ENCODE results near the gene PRIMA1. TPM values are rescaled to one million over a fixed set of nuclear protein-coding genes. Genes with fewer than 3 reads are reported as not detected.

Gene PRIMA1
- total RNA-seq, 1 donor from 2014 or later = 0.08 TPM

GRCh38 chr14:93733231-93733630 is 55.1 kb downstream of the PRIMA1 start:
- Mint-ChIP-seq H3K27me3 (ENCODE audit: unreplicated experiment) (peaks cover 9% of the 10 kb centered on the region), H3K9me3 (ENCODE audit: unreplicated experiment) (no peaks in the 10 kb centered on the region), H3K27ac (ENCODE audit: unreplicated experiment) (no peak overlapping the region), H3K4me3 (ENCODE audit: unreplicated experiment) (no peak overlapping the region), H3K4me1 (ENCODE audit: unreplicated experiment) (peaks cover 2% of the 10 kb centered on the region), H3K36me3 (ENCODE audit: low read depth, unreplicated experiment) (no peaks in the 10 kb centered on the region)
- no peak for DNase-seq (ENCODE audit: low spot score)
- no peak for TF ChIP-seq CTCF (IDR thresholded peaks at IDR 0.05; ENCODE audit: unreplicated experiment)

DNA sequence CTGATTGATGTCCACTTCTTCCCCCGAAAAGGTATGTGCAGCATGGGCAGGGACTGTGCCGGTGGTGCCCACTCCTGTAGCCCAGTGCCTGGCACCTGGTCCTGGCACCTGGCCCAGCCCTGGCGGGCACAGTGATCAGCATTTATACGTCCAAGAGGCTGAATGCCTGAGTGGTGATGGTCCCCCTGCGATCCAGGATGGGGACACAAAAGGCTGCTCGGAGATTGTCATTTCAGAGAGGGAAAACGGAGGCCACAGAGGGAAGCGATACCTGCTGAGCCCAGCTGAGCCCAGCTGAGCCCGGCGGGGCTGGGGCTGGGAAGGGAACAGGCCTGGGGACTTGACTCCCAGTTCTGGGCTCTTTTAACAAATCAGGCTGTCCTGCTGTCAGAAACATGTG is 55.8 kb downstream of the PRIMA1 start:
- Mint-ChIP-seq H3K9me3 (ENCODE audit: unreplicated experiment) (no peaks in the 10 kb centered on the region), H3K36me3 (ENCODE audit: low read depth, unreplicated experiment) (no peaks in the 10 kb centered on the region), H3K27me3 (ENCODE audit: unreplicated experiment) (peaks cover 12% of the 10 kb centered on the region), H3K4me3 (ENCODE audit: unreplicated experiment) (no peak overlapping the region), H3K27ac (ENCODE audit: unreplicated experiment) (no peak overlapping the region), H3K4me1 (ENCODE audit: unreplicated experiment) (no peaks in the 10 kb centered on the region)
- no peak for DNase-seq (ENCODE audit: low spot score)
- TF ChIP-seq CTCF (IDR thresholded peaks at IDR 0.05; ENCODE audit: unreplicated experiment) = no peak

GRCh38 chr14:93731753-93732152 is 56.5 kb downstream of the PRIMA1 start:
- no peak for TF ChIP-seq CTCF (IDR thresholded peaks at IDR 0.05; ENCODE audit: unreplicated experiment)
- Mint-ChIP-seq H3K9me3 (ENCODE audit: unreplicated experiment) (peaks cover under 1% of the 10 kb centered on the region), H3K4me1 (ENCODE audit: unreplicated experiment) (no peaks in the 10 kb centered on the region)

DNA sequence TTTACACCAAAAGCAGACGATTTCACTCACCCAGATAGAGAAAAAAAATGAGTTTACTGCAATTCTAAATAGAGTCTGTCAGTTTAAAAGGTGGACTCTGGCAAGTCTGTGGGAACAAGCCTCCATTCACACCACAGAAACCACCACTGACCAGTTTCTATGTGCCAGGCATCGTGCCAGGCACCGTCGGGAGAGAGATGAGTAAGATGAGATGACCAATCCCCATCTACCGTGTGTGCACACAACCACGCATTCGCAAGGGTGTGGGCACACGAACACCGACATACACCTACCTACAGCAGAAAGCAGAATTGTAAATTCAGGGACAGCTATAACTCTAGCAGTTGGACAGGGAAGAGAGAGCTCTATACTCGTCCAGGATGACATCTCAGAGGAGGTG is 58.3 kb downstream of the PRIMA1 start:
- no peak for DNase-seq (ENCODE audit: low spot score)
- no peak for TF ChIP-seq CTCF (IDR thresholded peaks at IDR 0.05; ENCODE audit: unreplicated experiment)
- H3K27me3 Mint-ChIP-seq (ENCODE audit: unreplicated experiment) = peaks cover 15% of the 10 kb centered on the region
- no peak overlapping the region for H3K27ac Mint-ChIP-seq (ENCODE audit: unreplicated experiment)
- no peak overlapping the region for H3K4me3 Mint-ChIP-seq (ENCODE audit: unreplicated experiment)
- H3K4me1 Mint-ChIP-seq (ENCODE audit: unreplicated experiment) = no peaks in the 10 kb centered on the region
- no peaks in the 10 kb centered on the region for H3K36me3 Mint-ChIP-seq (ENCODE audit: low read depth, unreplicated experiment)
- peaks cover 3% of the 10 kb centered on the region for H3K9me3 Mint-ChIP-seq (ENCODE audit: unreplicated experiment)

More at GRCh38 chr14:93731753-93732152, 56.5 kb downstream of the PRIMA1 start:
- no peak overlapping the region for H3K27ac Mint-ChIP-seq (ENCODE audit: unreplicated experiment)
- no peak for DNase-seq (ENCODE audit: low spot score)
- peaks cover 14% of the 10 kb centered on the region for H3K27me3 Mint-ChIP-seq (ENCODE audit: unreplicated experiment)
- H3K4me3 Mint-ChIP-seq (ENCODE audit: unreplicated experiment) = no peak overlapping the region
- no peaks in the 10 kb centered on the region for H3K36me3 Mint-ChIP-seq (ENCODE audit: low read depth, unreplicated experiment)

DNA sequence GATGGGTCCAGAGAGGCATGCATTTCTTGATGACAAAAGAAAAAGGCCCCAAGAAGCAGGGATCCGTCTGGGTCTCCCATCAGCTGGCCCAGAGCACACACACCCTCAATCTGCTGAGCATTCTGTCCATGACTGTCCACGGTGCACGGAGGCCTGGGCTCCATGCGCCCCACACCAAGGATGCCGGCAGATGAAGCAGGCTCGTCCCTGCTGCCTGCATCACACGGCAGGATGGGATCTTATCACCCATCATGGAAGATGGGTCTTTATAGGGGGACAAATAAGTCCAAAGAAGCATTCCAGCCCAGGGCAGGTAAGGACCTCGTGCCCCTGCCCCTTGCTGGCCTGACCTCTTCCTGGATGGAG is 59.7 kb downstream of the PRIMA1 start:
- peaks cover 23% of the 10 kb centered on the region for H3K27me3 Mint-ChIP-seq (ENCODE audit: unreplicated experiment)
- no peak overlapping the region for H3K4me3 Mint-ChIP-seq (ENCODE audit: unreplicated experiment)
- H3K9me3 Mint-ChIP-seq (ENCODE audit: unreplicated experiment) = peaks cover 3% of the 10 kb centered on the region
- TF ChIP-seq CTCF (IDR thresholded peaks at IDR 0.05; ENCODE audit: unreplicated experiment) = no peak
- no peaks in the 10 kb centered on the region for H3K4me1 Mint-ChIP-seq (ENCODE audit: unreplicated experiment)
- no peak overlapping the region for H3K27ac Mint-ChIP-seq (ENCODE audit: unreplicated experiment)
- H3K36me3 Mint-ChIP-seq (ENCODE audit: low read depth, unreplicated experiment) = no peaks in the 10 kb centered on the region
- DNase-seq (ENCODE audit: low spot score) = no peak
